ENCODE results near the gene SPEM2.

The SPEM2 gene

DNA sequence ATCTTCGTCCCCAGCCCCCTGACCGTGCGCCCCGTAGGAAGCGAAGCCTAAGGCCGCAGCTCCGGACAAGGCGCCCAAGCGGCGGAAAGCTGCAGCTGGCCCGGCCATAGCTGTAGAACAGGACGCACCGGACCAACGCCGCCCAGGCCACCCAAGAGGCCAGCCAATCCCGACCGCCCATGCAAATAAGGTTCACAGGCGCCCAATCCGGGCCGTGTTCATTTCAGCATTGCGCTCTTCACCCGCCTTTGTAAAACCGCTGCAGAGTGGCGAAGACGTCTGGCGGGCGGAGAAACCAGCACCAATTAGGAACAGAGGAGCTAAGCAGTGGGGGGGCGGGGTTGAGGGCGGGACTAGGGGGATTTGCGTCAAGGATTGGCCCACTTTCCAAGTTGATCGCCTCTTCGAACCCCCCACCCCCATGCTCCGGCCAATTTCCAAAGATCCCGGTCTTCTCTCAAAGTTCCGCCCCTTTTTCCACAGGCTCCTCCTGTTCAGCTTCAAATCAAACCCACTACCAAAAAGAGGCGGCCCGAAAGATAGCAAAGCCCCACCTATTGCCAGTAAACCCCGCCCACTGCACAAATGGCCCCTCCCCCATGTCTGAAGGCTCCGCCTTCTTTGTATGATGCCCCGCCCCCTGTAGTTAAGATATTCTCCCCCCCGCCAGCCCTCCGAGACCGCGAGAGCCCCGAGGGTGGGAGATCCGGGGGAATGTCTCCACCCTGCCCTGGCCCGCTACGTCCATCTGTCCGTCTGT lies 21.3 kb upstream of the SPEM2 start, which contains the start of gene TMEM256:
Gene TMEM256 (minus strand): TSS at position 121 of the 760 bp plus-strand sequence. CDS start 13 bp downstream, at position 108.
- DNase-seq (ENCODE audit: low read depth, low spot score), result peak; percentile 97

DNA sequence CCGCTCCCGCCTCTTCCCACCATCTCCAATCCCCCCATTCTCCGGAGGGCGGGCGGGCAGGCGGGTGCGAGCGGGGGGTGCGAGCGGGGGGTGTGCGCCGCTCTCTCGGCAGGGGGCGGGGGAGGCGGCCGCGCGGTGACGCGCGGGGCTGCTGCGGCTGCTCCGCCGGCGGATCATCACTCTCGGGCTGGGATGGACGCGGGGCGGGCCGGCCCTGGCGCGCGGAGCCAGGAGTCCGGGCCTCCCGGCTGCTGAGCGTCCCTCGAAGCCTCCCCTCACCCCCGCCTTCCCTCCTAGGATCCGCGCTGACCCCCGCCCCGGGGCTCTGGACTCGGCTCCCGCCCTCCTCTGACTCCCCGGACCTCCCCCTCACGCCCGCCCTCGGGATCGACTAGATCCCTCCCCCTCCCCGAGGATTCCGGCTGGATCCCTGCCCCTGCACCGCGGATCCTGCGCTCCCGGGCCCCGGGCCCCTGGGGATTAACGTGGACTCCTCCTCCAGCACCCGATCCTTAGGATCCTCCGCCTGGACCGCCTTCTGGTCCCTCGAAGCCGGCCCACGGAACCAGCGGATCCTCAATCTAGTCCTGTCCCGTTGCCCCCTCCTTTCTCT lies 20.6 kb upstream of the SPEM2 start:
- no peak for DNase-seq (ENCODE audit: low read depth, low spot score)

DNA sequence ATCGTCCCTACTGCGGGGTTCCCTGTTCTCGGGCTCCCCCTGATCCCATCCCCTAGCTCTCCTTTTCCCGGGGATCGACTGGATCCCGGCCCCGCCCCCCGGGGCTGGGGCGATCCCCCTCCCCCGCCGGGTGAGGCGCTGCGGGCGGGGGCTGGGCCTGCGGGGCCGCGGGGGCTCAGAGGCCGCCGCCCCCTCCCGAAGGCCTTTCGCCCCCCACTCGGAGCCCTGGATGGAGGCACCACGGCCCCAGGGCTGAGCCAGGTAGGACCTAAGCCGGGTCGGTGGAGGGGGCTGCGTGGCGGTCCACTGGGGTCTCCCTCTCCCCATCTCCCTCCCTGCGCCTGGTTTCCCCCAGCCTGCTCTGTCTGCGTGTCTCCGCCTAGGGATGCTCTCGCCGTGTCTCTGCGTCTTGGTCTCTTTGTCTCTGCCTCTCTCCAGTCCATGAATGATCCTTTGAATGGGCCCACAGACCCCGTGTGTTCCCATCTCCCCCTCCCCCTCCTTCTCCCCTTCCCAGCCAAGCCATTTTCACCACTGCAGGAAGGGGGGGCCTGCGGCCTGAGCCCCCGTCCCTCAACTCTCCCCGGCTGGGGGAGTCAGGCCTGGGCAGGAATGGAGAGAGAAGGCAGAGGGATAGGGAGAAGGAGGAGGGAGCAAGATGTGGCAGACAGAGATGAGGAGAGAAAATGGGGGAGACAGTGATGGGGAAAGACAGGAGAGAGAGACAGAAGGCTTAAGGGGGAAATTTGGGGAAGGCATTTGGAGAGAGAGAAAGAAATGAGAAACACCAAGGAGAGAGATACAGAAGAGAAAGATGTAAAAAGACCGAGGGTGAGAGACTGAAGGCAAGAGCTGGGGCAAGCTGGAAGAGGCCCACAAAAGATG lies 19.8 kb upstream of the SPEM2 start:
- DNase-seq (ENCODE audit: low read depth, low spot score), result no peak

DNA sequence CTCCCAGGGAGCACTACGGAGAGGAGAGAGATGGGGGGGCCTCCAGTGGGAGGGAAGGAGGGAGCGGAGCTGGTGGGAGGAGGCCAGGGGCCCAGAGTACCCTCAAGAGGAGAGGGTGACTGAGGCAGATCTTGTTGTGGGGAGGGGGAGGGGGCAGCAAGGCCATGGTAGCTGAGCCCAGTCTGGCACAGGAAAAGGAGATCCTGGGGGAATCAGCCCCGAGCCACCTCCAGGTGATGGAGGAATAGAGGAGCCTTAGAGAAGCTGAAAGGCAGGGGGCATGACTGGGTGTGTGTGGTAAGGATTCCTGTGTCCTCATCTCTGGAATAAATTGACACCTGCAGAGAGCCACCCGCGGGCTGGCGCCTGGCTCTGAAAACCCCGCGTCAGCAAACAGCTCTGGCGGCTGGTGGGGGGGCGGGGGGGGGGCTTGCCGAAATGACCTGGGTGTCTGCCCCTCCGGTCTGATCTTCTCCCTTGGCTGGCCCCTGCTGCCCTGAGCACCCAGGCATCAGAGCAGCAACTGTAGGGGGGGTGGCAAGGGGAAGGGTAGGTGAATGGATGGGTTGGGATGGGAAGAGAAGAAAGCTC lies 19.1 kb upstream of the SPEM2 start:
- no peak for DNase-seq (ENCODE audit: low read depth, low spot score)

DNA sequence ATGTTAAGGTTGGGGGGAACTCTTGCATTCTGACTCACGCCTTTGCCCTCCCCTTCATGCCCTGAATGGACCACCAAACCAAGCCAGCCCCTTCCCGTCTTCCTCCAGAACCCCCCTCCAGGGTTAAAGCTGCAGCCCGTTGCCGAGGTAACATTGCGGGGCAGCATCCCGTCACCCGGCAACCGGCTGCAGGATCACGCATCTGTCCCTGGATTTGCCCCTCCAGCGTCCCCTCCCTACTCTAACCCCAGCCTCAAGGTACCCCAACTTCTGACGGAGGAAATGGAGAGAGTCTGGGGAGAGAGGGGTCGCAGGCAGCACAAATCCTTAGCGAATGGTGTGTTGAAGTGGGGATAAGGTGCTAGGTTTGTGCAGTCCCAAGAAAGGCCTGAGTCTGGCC lies 18.3 kb upstream of the SPEM2 start:
- no peak for DNase-seq (ENCODE audit: low read depth, low spot score)

DNA sequence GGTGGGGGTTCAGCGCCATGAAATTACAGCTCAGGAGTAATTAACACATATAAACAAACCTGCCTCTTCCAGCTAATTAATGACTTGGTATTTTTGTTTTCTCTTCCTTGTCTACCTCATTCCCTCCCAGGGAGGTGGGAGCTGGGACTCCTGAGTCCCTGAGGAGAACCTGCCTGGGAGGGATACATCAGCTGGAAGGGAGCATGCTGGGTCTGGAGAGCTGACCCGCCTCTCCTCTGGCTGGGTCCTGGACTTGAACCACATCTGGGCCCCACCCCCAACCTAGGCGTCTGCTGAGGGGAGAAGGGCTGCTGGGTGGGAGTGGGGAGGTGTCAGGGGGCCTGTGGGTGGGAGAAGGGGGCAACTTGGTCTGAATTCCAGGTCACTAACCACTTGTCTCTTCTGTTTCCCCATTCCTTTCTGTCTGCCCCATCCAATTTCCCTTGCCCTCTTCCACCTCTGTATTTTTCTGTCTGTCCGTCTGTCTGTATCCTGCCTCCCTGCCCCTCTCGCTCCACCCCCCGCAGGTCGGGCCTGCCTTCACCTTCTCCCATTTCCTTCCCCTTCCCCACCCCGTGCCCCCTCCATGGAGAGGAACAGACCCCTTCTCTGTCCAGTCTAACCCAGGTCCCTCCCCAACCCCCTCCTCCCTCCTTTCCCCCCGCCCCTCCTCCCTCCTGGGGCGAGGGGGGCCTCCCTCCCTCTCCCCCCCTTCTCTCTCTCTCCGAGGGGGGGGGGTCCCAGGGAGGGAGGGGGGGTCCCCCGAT lies 17.7 kb upstream of the SPEM2 start, which contains the start of gene NLGN2:
Gene NLGN2 (plus strand): TSS at position 361 of the 767 bp plus-strand sequence. CDS start 411 bp downstream, outside the sequence.
- no peak for DNase-seq (ENCODE audit: low read depth, low spot score)

DNA sequence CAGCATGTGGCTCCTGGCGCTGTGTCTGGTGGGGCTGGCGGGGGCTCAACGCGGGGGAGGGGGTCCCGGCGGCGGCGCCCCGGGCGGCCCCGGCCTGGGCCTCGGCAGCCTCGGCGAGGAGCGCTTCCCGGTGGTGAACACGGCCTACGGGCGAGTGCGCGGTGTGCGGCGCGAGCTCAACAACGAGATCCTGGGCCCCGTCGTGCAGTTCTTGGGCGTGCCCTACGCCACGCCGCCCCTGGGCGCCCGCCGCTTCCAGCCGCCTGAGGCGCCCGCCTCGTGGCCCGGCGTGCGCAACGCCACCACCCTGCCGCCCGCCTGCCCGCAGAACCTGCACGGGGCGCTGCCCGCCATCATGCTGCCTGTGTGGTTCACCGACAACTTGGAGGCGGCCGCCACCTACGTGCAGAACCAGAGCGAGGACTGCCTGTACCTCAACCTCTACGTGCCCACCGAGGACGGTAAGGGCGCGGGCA lies 17.1 kb upstream of the SPEM2 start:
- no peak for DNase-seq (ENCODE audit: low read depth, low spot score)

DNA sequence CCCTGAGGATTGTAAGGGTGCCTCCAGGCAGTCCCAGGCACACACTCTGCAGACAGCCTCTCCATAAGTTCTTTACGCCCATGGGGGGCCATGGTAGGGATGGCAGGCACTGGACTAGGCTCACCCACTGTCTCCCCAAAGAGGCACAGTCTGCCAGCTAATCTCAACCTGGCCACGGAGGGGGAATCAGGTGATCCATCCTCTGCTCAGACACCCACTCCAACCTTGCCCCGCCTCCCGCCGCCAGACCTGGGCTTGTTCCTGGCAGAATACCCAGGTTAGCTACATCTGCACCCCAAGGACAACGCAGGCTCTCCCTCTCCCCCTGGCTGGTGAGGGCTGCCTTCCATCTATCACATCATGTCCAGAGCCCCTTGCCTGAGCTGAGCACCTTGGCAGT lies 16.6 kb upstream of the SPEM2 start:
- DNase-seq (ENCODE audit: low read depth, low spot score), result no peak

GRCh38 chr17:7409716-7410115 lies 15.7 kb upstream of the SPEM2 start:
- DNase-seq (ENCODE audit: low read depth, low spot score), result no peak

DNA sequence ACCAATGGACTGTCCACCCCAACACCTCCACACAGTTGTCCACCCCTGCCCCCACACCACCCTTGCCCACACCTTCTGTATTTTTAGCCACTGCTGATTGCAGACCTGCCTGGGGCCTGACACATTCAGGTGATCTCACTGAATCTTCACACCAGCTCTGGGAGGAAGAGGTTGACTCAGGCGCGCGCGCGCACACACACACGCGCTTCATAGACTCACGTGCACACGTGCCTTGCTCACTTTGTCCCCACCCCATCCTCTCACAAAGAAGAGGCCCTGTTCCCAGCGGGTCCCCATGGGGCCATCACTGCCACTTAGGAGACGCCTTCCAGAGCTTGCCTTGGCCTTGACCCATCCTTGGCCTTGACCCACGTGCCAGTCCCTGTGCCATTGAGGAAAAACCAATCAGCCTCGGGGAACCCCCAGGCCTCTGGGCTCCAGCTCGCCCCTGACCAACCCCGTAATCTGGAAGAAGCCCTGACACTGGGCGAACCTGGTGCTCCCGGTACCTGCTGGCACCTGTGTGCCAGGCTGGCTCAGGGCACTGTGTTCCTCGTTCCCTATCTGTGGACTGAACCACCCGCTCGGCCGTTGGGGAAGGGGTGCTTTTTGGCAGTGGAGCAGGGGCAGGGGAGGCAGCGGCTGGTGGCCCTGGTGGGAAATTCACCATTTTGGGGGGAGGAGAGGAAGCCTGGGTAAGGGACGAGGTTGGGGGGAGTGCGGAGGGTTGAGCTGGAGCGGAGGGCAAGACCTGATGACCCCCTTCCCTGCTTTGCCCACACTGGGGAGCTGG lies 14.6 kb upstream of the SPEM2 start:
- DNase-seq (ENCODE audit: low read depth, low spot score), result no peak

- no peak for DNase-seq (ENCODE audit: low read depth, low spot score)
Observed at GRCh38 chr17:7411427-7411750, 14.0 kb upstream of the SPEM2 start.

DNA sequence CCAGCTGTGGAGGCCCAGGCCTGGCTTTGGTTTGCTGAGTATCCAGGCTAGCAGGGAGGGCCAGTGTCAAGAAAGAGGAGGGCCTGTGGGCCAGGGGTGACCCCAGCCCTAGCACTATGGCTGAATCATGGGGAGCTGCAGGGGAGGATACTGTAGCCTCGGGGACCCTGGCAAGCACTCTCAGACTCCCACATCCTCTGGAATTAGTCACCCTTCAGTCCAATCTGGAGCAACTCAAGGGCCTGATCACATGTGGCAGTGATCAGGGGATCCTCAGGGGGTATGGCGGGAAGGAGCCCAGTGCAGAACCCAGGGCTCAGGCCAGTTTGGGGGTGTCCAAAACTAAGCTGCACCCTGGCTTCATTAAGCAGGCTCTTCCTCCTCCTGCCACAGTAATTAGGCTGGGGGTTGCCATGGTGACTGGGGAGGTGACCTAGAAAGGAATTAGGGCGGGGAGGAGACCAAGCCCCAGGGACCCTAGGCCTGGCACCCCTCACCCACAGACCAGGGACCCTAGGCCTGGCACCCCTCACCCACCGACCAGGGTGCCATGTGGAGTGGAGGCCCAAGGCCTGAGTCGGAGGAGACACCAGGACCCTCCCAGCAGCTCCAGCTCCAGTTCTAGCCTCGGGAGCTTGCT lies 11.9 kb upstream of the SPEM2 start:
- DNase-seq (ENCODE audit: low read depth, low spot score), result no peak

DNA sequence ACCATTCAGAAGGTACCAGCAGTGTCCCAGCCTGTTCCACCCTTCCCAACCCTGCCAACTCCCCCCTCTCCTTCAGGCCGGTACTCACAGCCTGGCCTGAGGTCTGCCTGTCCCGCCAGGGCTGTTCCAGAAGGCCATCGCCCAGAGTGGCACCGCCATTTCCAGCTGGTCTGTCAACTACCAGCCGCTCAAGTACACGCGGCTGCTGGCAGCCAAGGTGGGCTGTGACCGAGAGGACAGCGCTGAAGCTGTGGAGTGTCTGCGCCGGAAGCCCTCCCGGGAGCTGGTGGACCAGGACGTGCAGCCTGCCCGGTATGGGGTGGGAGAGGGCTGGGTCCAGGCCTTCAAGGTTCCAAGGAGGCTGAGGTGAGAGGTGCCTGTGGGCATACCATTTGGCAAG lies 10.6 kb upstream of the SPEM2 start:
- no peak for DNase-seq (ENCODE audit: low read depth, low spot score)

DNA sequence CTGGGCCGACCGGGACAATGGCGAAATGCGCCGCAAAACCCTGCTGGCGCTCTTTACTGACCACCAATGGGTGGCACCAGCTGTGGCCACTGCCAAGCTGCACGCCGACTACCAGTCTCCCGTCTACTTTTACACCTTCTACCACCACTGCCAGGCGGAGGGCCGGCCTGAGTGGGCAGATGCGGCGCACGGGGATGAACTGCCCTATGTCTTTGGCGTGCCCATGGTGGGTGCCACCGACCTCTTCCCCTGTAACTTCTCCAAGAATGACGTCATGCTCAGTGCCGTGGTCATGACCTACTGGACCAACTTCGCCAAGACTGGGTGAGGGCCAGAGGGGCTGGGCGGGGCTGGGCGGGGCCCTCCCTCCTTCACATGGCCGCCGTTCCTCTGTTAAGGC lies 9.6 kb upstream of the SPEM2 start:
- no peak for DNase-seq (ENCODE audit: low read depth, low spot score)

DNA sequence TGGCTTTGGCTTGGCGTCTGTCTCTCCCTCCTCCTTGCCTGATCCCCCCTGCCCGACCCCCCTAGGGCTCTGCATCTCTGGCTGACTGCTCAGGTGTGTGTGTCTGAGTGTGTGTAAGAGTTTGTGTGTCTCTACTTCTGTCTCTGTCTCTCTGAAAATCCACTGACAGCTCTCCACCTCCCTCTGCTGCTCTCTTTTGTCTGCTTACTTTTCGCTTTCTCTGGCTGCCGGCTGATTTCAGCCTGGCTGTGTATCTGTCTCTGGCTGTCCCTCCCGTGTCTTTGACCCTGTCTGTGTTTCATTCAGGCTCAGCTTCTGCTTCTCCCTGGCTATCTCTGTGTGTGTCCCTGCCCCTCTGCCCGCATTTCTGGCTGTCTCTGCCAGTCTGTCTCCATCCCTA lies 9.1 kb upstream of the SPEM2 start:
- no peak for DNase-seq (ENCODE audit: low read depth, low spot score)

GRCh38 chr17:7417056-7417655 lies 8.3 kb upstream of the SPEM2 start:
- DNase-seq (ENCODE audit: low read depth, low spot score), result no peak

- DNase-seq (ENCODE audit: low read depth, low spot score), result no peak
Observed at GRCh38 chr17:7418472-7419152, 6.8 kb upstream of the SPEM2 start.

DNA sequence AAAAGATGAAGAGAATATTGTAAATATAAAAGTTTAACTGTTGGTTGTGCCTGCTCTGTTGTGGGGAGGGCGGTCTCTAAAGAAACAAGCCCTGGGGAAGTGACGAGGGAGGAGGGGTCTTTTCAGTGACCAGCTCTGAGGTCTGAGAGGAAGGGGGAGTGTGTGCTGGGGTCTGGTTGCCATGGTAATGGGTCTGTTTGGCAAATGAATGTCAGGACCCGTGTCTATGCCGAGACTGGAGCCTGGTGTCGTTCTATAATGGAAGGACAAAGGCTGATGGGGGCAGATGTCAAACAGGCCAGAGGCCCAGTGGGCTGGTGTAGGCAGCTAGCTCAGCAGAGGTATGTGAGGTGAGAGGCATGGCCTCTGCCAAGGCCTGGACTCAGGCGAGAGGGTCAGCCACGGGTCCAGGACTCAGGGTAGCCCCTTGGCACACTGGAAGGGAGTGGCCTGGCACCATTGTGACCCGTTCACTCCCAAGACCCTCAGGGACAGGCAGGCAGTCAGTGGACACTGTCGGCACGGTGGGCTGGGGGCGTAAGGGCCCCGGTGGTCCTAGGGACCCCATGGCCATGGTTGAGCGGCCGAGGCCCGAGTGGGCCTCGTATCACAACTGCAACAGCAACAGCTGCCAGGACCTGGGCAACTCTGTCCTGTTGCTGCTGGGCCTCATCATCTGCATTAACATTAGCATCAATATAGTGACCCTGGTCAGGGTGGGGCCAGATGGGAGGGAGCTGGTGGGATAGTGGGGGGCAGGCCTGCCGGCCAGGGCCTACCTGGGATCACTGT lies 5.4 kb upstream of the SPEM2 start, which contains the start of gene SPEM1:
Gene SPEM1 (plus strand): TSS at position 506 of the 792 bp plus-strand sequence. CDS start 61 bp downstream, at position 567.
- no peak for DNase-seq (ENCODE audit: low read depth, low spot score)

All from iPS DF 19.7 (cell line).